HepG2 (cell line): ENCODE results near the gene ARL4D. TPM values are rescaled to one million over a fixed set of nuclear protein-coding genes. Genes with fewer than 3 reads are reported as not detected.

Experiments
- BCL6 ChIP-seq: IDR thresholded peaks from 2 replicates; pipeline ENCODE4 v1.6.1; 2016; ENCODE audit warnings: missing genetic modification reagents, missing compliant biosample characterization
- CEBPZ ChIP-seq: IDR thresholded peaks from 2 replicates; pipeline ENCODE4 v1.6.1; 2012; ENCODE audit warnings: low read length, improper control_type of control experiment
- GFI1 ChIP-seq: sonication (generic); formaldehyde crosslinking; IDR thresholded peaks from 2 replicates; pipeline ENCODE4 v1.5.0; 2020; ENCODE audit warnings: missing genetic modification reagents, mild to moderate bottlenecking, borderline replicate concordance
- JUNB ChIP-seq: sonication (generic); formaldehyde crosslinking; IDR thresholded peaks from 2 replicates; pipeline ENCODE4 v1.8.0; 2022; ENCODE audit warnings: missing genetic modification reagents, mild to moderate bottlenecking, borderline replicate concordance
- KDM5A ChIP-seq: fragments of 200-600 bp; sonication (generic); IDR thresholded peaks from 2 replicates; pipeline ENCODE4 v1.7.0; 2018; ENCODE audit warnings: antibody characterized with exemption, mild to moderate bottlenecking, low read length, borderline replicate concordance
- KLF16 ChIP-seq, 2 experiments: sonication (generic) in 1 of 2; formaldehyde crosslinking in 1 of 2; IDR thresholded peaks; 2 replicates each; pipeline versions ENCODE4 v1.6.1 to v1.8.0; 2016 to 2023; ENCODE audit warnings: missing genetic modification reagents in 2 of 2, missing compliant biosample characterization in 1 of 2
- MIER2 ChIP-seq: IDR thresholded peaks from 2 replicates; pipeline ENCODE4 v1.6.1; 2016; ENCODE audit warnings: missing biosample characterization, missing genetic modification reagents
- TBL1XR1 ChIP-seq: fragments of 150-350 bp; IDR thresholded peaks from 2 replicates; pipeline ENCODE4 v1.6.1; 2014; ENCODE audit warnings: borderline replicate concordance, low read length; ENCODE audit not compliant: partially characterized antibody
- TSC22D2 ChIP-seq: sonication (generic); formaldehyde crosslinking; IDR thresholded peaks from 2 replicates; pipeline ENCODE4 v1.5.1; 2020; ENCODE audit warnings: missing genetic modification reagents, mild to moderate bottlenecking, borderline replicate concordance
- YY1 ChIP-seq: IDR thresholded peaks from 2 replicates; pipeline ENCODE4 v1.6.1; 2011; ENCODE audit warnings: low read length, low read depth, moderate library complexity, mild to moderate bottlenecking; ENCODE audit not compliant: insufficient read depth, insufficient replicate concordance
- ZBTB33 ChIP-seq: sonication (generic); formaldehyde crosslinking; IDR thresholded peaks from 2 replicates; pipeline ENCODE4 v1.4.0; 2020; ENCODE audit warnings: missing genetic modification reagents
- ZBTB39 ChIP-seq: sonication (generic); formaldehyde crosslinking; IDR thresholded peaks from 2 replicates; pipeline ENCODE4 v1.5.0; 2020; ENCODE audit warnings: missing genetic modification reagents
- ZNF124 ChIP-seq: sonication (generic); formaldehyde crosslinking; IDR thresholded peaks from 2 replicates; pipeline ENCODE4 v1.4.0; 2020; ENCODE audit warnings: missing genetic modification reagents
- ZNF264 ChIP-seq: sonication (generic); formaldehyde crosslinking; IDR thresholded peaks from 2 replicates; pipeline ENCODE4 v1.4.0; 2020; ENCODE audit warnings: missing genetic modification reagents
- ZNF331 ChIP-seq: sonication (generic); formaldehyde crosslinking; IDR thresholded peaks from 2 replicates; pipeline ENCODE4 v1.4.0; 2020; ENCODE audit warnings: missing genetic modification reagents
- ZNF362 ChIP-seq: sonication (generic); formaldehyde crosslinking; IDR thresholded peaks from 2 replicates; pipeline ENCODE4 v1.4.0; 2020; ENCODE audit warnings: missing genetic modification reagents, mild to moderate bottlenecking, borderline replicate concordance
- ZNF570 ChIP-seq: sonication (generic); formaldehyde crosslinking; IDR thresholded peaks from 2 replicates; pipeline ENCODE4 v1.4.0; 2020; ENCODE audit warnings: mild to moderate bottlenecking, missing genetic modification reagents, borderline replicate concordance
- ZNF580 ChIP-seq: IDR thresholded peaks from 2 replicates; pipeline ENCODE4 v1.6.1; 2016; ENCODE audit warnings: low read depth, borderline replicate concordance
- ZNF761 ChIP-seq: sonication (generic); formaldehyde crosslinking; conservative IDR thresholded peaks from 2 replicates; pipeline ENCODE4 v1.4.0; 2020; ENCODE audit warnings: mild to moderate bottlenecking, missing genetic modification reagents
- polyA plus RNA-seq, 8 experiments: library from polyadenylated mRNA; depleted of rRNA in 3 of 8; stranded (reverse) in 7 of 8; unstranded in 1 of 8; fragments of >200 nt; fragmentation: Illumina TruSeq in 4 of 8; extraction: Trizol in 4 of 8; gene quantifications; 2 replicates each; pipeline versions ENCODE4 v1.2.1 to v1.2.3, GENCODE V29; 2011 to 2016; ENCODE audit warnings: low read depth in 4 of 8, missing spikeins in 1 of 8, mixed read lengths in 1 of 8; ENCODE audit not compliant: insufficient read depth in 1 of 8
- total RNA-seq, 5 experiments: library from RNA; depleted of rRNA; stranded (reverse); fragments of >200 nt; fragmentation: Illumina TruSeq; extraction: Trizol; gene quantifications; 2 replicates each; pipeline ENCODE4 v1.2.3, GENCODE V29; 2016; ENCODE audit warnings: low read depth in 1 of 5

ARL4D gene
- total and polyA plus RNA-seq, 2 of the 13 experiments (the other 11 are each of a cell fraction or from before 2014, with no cell fraction given) = 9.0 to 25.9 TPM

- TF ChIP-seq MIER2 (CRISPR knock-in tag) = no peak
- TF ChIP-seq YY1 = peak; percentile 31
- no peak for TF ChIP-seq JUNB (CRISPR knock-in tag)
- TF ChIP-seq ZNF580 (CRISPR knock-in tag) = no peak
- no peak for TF ChIP-seq CEBPZ
- no peak; the same call in 1 of the 2 replicates for TF ChIP-seq ZBTB33
- peak in 1 of 2 experiments; percentile 53; a peak in 2 of 4 replicates for TF ChIP-seq KLF16 (CRISPR knock-in tag; IDR thresholded peaks at IDR 0.05)
- no peak for TF ChIP-seq TBL1XR1
- no peak for TF ChIP-seq ZNF331 (CRISPR knock-in tag)
- TF ChIP-seq TSC22D2 (CRISPR knock-in tag) = no peak
- no peak for TF ChIP-seq ZNF362 (CRISPR knock-in tag)
- 0 out of 2 replicates have a peak, but pooled peaks have one; percentile 30 for TF ChIP-seq ZNF761 (CRISPR knock-in tag)
- TF ChIP-seq ZNF570 (CRISPR knock-in tag) = no peak
- TF ChIP-seq ZBTB39 = no peak
- TF ChIP-seq GFI1 = no peak
- peak; percentile 28; the same call in 1 of the 2 replicates for TF ChIP-seq KDM5A
- no peak for TF ChIP-seq ZNF264 (CRISPR knock-in tag)
- TF ChIP-seq BCL6 (CRISPR knock-in tag) = no peak
- TF ChIP-seq ZNF124 (CRISPR knock-in tag) = no peak
These were observed 10.3 kb upstream of the ARL4D start (continued) for GRCh38 chr17:43388359-43389045.
